Measurements from ENCODE around the gene CCL26.

GRCh38 chr7:75735581-75736350, 36.2 kb downstream of the CCL26 start:
- TF ChIP-seq EZH2 (IDR thresholded peaks at IDR 0.05; ENCODE audit: insufficient read depth, poor library complexity, severe bottlenecking) (no peak), EZH2phosphoT487 (IDR thresholded peaks at IDR 0.05; ENCODE audit: insufficient read depth, low read depth) (no peak)
